PFSK-1 (cell line): Measurements from ENCODE around the gene ZBTB32.

Experiments
- POLR2AphosphoS5 ChIP-seq: IDR thresholded peaks from 2 replicates; pipeline ENCODE4 v1.6.1; 2012; ENCODE audit warnings: low read depth, mild to moderate bottlenecking, control low read depth, low read length, moderate library complexity
- TAF1 ChIP-seq: IDR thresholded peaks from 2 replicates; pipeline ENCODE4 v1.6.1; 2012; ENCODE audit warnings: low read length, control low read depth, borderline replicate concordance; ENCODE audit not compliant: insufficient read depth

GRCh38 chr19:35696835-35697234 lies 7.5 kb upstream of the ZBTB32 start:
- TF ChIP-seq POLR2AphosphoS5 (no peak), TAF1 (no peak)
